Measurements from ENCODE around the gene INSIG1.

GRCh38 chr7:155355176-155355575 lies 57.5 kb downstream of the INSIG1 start:
- TF ChIP-seq CTCF (IDR thresholded peaks at IDR 0.05): no peak
- no peak for TF ChIP-seq CBFB (CRISPR knock-in tag; IDR thresholded peaks at IDR 0.05; ENCODE audit: low read depth)
- TF ChIP-seq JUN (CRISPR knock-in tag; IDR thresholded peaks at IDR 0.05): no peak
- no peak for TF ChIP-seq ETV6 (CRISPR knock-in tag; IDR thresholded peaks at IDR 0.05)
- TF ChIP-seq PREB (CRISPR knock-in tag; IDR thresholded peaks at IDR 0.05; ENCODE audit: borderline replicate concordance): no peak
- TF ChIP-seq TCF7 (CRISPR knock-in tag; IDR thresholded peaks at IDR 0.05; ENCODE audit: low read depth): no peak
- no peak for TF ChIP-seq ZBTB21 (CRISPR knock-in tag; IDR thresholded peaks at IDR 0.05; ENCODE audit: borderline replicate concordance)
- no peak for TF ChIP-seq E2F1 (CRISPR knock-in tag; IDR thresholded peaks at IDR 0.05)
- no peak for TF ChIP-seq ZNF121 (CRISPR knock-in tag; IDR thresholded peaks at IDR 0.05)
- no peak for TF ChIP-seq USF1 (CRISPR knock-in tag; IDR thresholded peaks at IDR 0.05)
- no peak for TF ChIP-seq SP1 (CRISPR knock-in tag; conservative IDR thresholded peaks at IDR 0.05)
- TF ChIP-seq ZNF671 (CRISPR knock-in tag; IDR thresholded peaks at IDR 0.05): no peak
- no peak for TF ChIP-seq ZNF263 (CRISPR knock-in tag; IDR thresholded peaks at IDR 0.05; ENCODE audit: low read depth)
- TF ChIP-seq ATF2 (CRISPR knock-in tag; IDR thresholded peaks at IDR 0.05; ENCODE audit: borderline replicate concordance, low read depth): no peak

Data from WTC11 (cell line).